GM23248 (cell line): ENCODE measurements around the gene ADGB. TPM values are rescaled to one million over a fixed set of nuclear protein-coding genes. Genes with fewer than 3 reads are reported as not detected.

Experiments
- DNase-seq: peaks from one replicate; pipeline ENCODE4 v3.0.0-alpha.2; 2015
- H2AFZ ChIP-seq: fragments of 200-600 bp; sonication (generic); 2 replicates; pipeline ENCODE4 v1.6.1; 2016; ENCODE audit warnings: antibody characterized with exemption
- H3F3A ChIP-seq: fragments of 200-600 bp; sonication (generic); 2 replicates; pipeline ENCODE4 v1.6.1; 2016; ENCODE audit warnings: mild to moderate bottlenecking, antibody characterized with exemption, mixed run types; ENCODE audit not compliant: insufficient read depth
- H3K27ac ChIP-seq: fragments of 200-600 bp; sonication (generic); 2 replicates; pipeline ENCODE4 v1.5.1; 2016; ENCODE audit warnings: mild to moderate bottlenecking
- H3K27me3 ChIP-seq: fragments of 200-600 bp; sonication (generic); replicated peaks from 2 replicates; pipeline ENCODE4 v1.6.1; 2016; ENCODE audit warnings: mild to moderate bottlenecking; ENCODE audit not compliant: insufficient read depth
- H3K36me3 ChIP-seq: fragments of 200-600 bp; sonication (generic); 2 replicates; pipeline ENCODE4 v1.6.1; 2016; ENCODE audit warnings: low read depth, mild to moderate bottlenecking
- H3K4me1 ChIP-seq: fragments of 200-600 bp; sonication (generic); 2 replicates; pipeline ENCODE4 v1.6.1; 2016; ENCODE audit warnings: mild to moderate bottlenecking; ENCODE audit not compliant: insufficient read depth
- H3K4me2 ChIP-seq: fragments of 200-600 bp; sonication (generic); one replicate; pipeline ENCODE4 v1.6.1; 2016; ENCODE audit warnings: mild to moderate bottlenecking; ENCODE audit not compliant: unreplicated experiment
- H3K4me3 ChIP-seq: fragments of 200-600 bp; sonication (generic); 2 replicates; pipeline ENCODE4 v1.5.1; 2016; ENCODE audit warnings: mild to moderate bottlenecking
- H3K79me2 ChIP-seq: fragments of 200-600 bp; sonication (generic); 2 replicates; pipeline ENCODE4 v1.6.1; 2016; ENCODE audit warnings: mild to moderate bottlenecking; ENCODE audit not compliant: insufficient read depth
- H3K9ac ChIP-seq: fragments of 200-600 bp; sonication (generic); 2 replicates; pipeline ENCODE4 v1.6.1; 2016; ENCODE audit warnings: mild to moderate bottlenecking
- H3K9me2 ChIP-seq: fragments of 200-600 bp; sonication (generic); 2 replicates; pipeline ENCODE4 v1.6.1; 2016; ENCODE audit warnings: mixed run types, mild to moderate bottlenecking, moderate library complexity; ENCODE audit not compliant: insufficient read depth
- H3K9me3 ChIP-seq: fragments of 200-600 bp; sonication (generic); one replicate; pipeline ENCODE4 v1.6.1; 2017; ENCODE audit warnings: low read depth
- H4K20me1 ChIP-seq: fragments of 200-600 bp; sonication (generic); 2 replicates; pipeline ENCODE4 v1.6.0; 2016; ENCODE audit not compliant: insufficient read depth
- EZH2 ChIP-seq: fragments of 200-600 bp; sonication (generic); IDR thresholded peaks from 2 replicates; pipeline ENCODE4 v1.6.1; 2018; ENCODE audit warnings: antibody characterized with exemption, mild to moderate bottlenecking; ENCODE audit not compliant: insufficient read depth, poor library complexity, severe bottlenecking
- EZH2phosphoT487 ChIP-seq: fragments of 200-600 bp; sonication (generic); IDR thresholded peaks from 2 replicates; pipeline ENCODE4 v1.6.1; 2018; ENCODE audit warnings: antibody characterized with exemption, moderate library complexity, mild to moderate bottlenecking, low read depth; ENCODE audit not compliant: insufficient read depth
- WGBS, 2 experiments: methylation state at CpG; one replicate each; pipeline ENCODE4 v1.1.6; 2015 to 2017; ENCODE audit warnings: low lambda C conversion rate in 2 of 2, low coverage in 1 of 2; ENCODE audit errors: missing lambda C conversion rate in 2 of 2; 5-methylcytosine and 5-hydroxymethylcytosine counted together
- in situ Hi-C: fragments of 300-500 bp; cut with MboI; formaldehyde crosslinking; loops from 2 replicates; pipeline ENCODE4 v1.15.0; 2020
- polyA plus RNA-seq: library from polyadenylated mRNA; unstranded; fragments of >200 nt; fragmentation: Nextera tagmentation; extraction: Ambion mirVana; gene quantifications from 2 replicates; pipeline ENCODE4 v1.2.1, GENCODE V29; 2016
- total RNA-seq: library from RNA; depleted of rRNA; stranded (reverse); fragments of >200 nt; shearing (Covaris generic); gene quantifications from 2 replicates; pipeline ENCODE4 v1.2.3, GENCODE V29; 2014

The ADGB gene
- total and polyA plus RNA-seq, 2 experiments from 2014 or later = not detected

DNA sequence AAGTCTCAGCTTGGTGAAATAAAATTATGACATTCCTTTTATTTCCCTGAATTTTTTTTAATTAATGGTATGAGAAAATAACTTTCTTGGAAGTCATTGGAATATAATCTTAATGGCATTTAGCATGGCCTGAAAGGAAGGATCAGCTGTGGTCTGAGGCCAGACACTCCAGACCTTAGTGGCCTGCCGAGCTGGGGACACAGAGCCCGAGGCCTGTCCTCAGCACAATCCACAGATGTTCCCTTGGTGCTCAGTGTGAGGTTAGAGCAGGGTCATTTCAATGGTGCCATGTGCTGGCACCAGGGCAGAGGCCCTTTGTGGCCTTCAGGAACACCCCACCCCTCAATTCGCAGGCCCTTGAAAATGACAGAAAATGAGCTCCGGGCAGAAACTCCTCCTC, 120.6 kb downstream of the ADGB start:
- no peak overlapping the region for H2AFZ ChIP-seq
- no peaks in the 10 kb centered on the region for H3K27me3 ChIP-seq
- no peaks in the 10 kb centered on the region for H4K20me1 ChIP-seq
- no peak overlapping the region for H3K27ac ChIP-seq
- TF ChIP-seq EZH2 (no peak), EZH2phosphoT487 (no peak)
- no peak overlapping the region for H3K4me3 ChIP-seq
- H3K9me3 ChIP-seq = no peaks in the 10 kb centered on the region
- H3K9ac ChIP-seq = no peak overlapping the region
- H3K36me3 ChIP-seq = no peaks in the 10 kb centered on the region
- in situ Hi-C loops = no loop called here
- no peaks in the 10 kb centered on the region for H3K9me2 ChIP-seq
- no peaks in the 10 kb centered on the region for H3K79me2 ChIP-seq
- H3K4me2 ChIP-seq = no peak overlapping the region
- H3F3A ChIP-seq = no peaks in the 10 kb centered on the region
- no peaks in the 10 kb centered on the region for H3K4me1 ChIP-seq
- WGBS, 2 experiments = 34 to 42% methylated on average over 4 of the region's 4 CpGs
- no peak for DNase-seq

- 24 to 25% methylated on average over 3 of the region's 3 CpGs for WGBS, 2 experiments
- DNase-seq = no peak
- no peaks in the 10 kb centered on the region for H3K36me3 ChIP-seq
- no peaks in the 10 kb centered on the region for H3F3A ChIP-seq
- H3K9ac ChIP-seq = no peak overlapping the region
- 0 out of 2 replicates have a peak, but pooled peaks cover 3% of the 10 kb centered on the region for H3K27me3 ChIP-seq
- H3K79me2 ChIP-seq = no peaks in the 10 kb centered on the region
- no peak overlapping the region for H3K4me3 ChIP-seq
- no peak overlapping the region for H2AFZ ChIP-seq
- H4K20me1 ChIP-seq = no peaks in the 10 kb centered on the region
- H3K9me3 ChIP-seq = no peaks in the 10 kb centered on the region
- no peak overlapping the region for H3K4me2 ChIP-seq
- H3K9me2 ChIP-seq = no peaks in the 10 kb centered on the region
- no peak overlapping the region for H3K27ac ChIP-seq
- TF ChIP-seq EZH2 (no peak), EZH2phosphoT487 (no peak)
- H3K4me1 ChIP-seq = peaks cover 5% of the 10 kb centered on the region; the same call in 1 of the 2 replicates
- in situ Hi-C loops = no loop called here
Measured at GRCh38 chr6:146739696-146740095, 140.9 kb downstream of the ADGB start.

- Histone ChIP-seq H3K9me3 (no peaks in the 10 kb centered on the region), H3K9ac (no peak overlapping the region), H3F3A (no peaks in the 10 kb centered on the region), H4K20me1 (no peaks in the 10 kb centered on the region), H3K79me2 (no peaks in the 10 kb centered on the region), H3K27ac (no peak overlapping the region), H2AFZ (no peak overlapping the region), H3K9me2 (no peaks in the 10 kb centered on the region), H3K4me2 (no peak overlapping the region), H3K27me3 (no peaks in the 10 kb centered on the region), H3K4me3 (no peak overlapping the region), H3K4me1 (peaks cover 5% of the 10 kb centered on the region; the same call in 1 of the 2 replicates), H3K36me3 (no peaks in the 10 kb centered on the region)
- TF ChIP-seq EZH2 = no peak
- no peak for TF ChIP-seq EZH2phosphoT487
- DNase-seq = no peak
- in situ Hi-C loops = no loop called here
Measured at GRCh38 chr6:146741609-146742008, 142.8 kb downstream of the ADGB start.

- no peaks in the 10 kb centered on the region for H3K9me3 ChIP-seq
- H3K36me3 ChIP-seq = no peaks in the 10 kb centered on the region
- in situ Hi-C loops = no loop called here
- no peaks in the 10 kb centered on the region for H3K27me3 ChIP-seq
- no peak overlapping the region for H3K9ac ChIP-seq
- H3K9me2 ChIP-seq = no peaks in the 10 kb centered on the region
- no peak overlapping the region for H3K4me3 ChIP-seq
- no peak overlapping the region for H2AFZ ChIP-seq
- no peaks in the 10 kb centered on the region for H3K4me1 ChIP-seq
- no peaks in the 10 kb centered on the region for H4K20me1 ChIP-seq
- no peak overlapping the region for H3K27ac ChIP-seq
- no peak for DNase-seq
- no peak overlapping the region for H3K4me2 ChIP-seq
- H3F3A ChIP-seq = no peaks in the 10 kb centered on the region
- TF ChIP-seq EZH2phosphoT487 (no peak), EZH2 (no peak)
- 14 to 15% methylated on average over 2 of the region's 2 CpGs for WGBS, 2 experiments
- H3K79me2 ChIP-seq = no peaks in the 10 kb centered on the region
Measured at GRCh38 chr6:146753306-146753705, 154.5 kb downstream of the ADGB start.

DNA sequence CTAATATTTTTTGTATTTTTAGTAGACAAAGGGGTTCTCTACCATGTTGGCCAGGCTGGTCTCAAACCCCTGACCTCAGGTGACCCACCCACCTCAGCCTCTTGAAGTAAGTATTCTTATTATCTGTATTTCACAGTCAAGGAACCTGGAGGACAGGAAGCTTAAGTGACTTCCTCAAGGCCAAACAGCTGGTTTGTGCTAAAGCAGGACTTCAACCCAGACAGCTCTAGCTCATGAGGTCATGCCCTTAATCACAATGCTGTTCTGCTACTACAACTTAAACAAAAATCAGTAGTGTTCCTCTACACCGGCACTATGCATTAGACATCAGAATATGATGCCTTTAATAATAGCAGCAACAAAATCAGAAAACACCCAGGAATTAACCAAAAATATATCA, 168.9 kb downstream of the ADGB start:
- Histone ChIP-seq H3K9me3 (no peaks in the 10 kb centered on the region), H3F3A (no peaks in the 10 kb centered on the region), H3K4me3 (no peak overlapping the region), H2AFZ (no peak overlapping the region), H3K9ac (no peak overlapping the region), H3K4me1 (no peaks in the 10 kb centered on the region), H3K36me3 (no peaks in the 10 kb centered on the region), H3K79me2 (no peaks in the 10 kb centered on the region), H3K9me2 (no peaks in the 10 kb centered on the region), H3K4me2 (no peak overlapping the region), H3K27me3 (no peaks in the 10 kb centered on the region), H4K20me1 (no peaks in the 10 kb centered on the region), H3K27ac (no peak overlapping the region)
- no peak for DNase-seq
- TF ChIP-seq EZH2phosphoT487 (no peak), EZH2 (no peak)
- WGBS, 2 experiments = 92 to 93% methylated on average over 1 of the region's 1 CpG
- in situ Hi-C loops = no loop called here
